ENCODE measurements around the gene OBSL1. TPM values are rescaled to one million over a fixed set of nuclear protein-coding genes. Genes with fewer than 3 reads are reported as not detected.

The OBSL1 gene
- polyA plus RNA-seq, 3 donors: 0.09 TPM; not detected in 2

DNA sequence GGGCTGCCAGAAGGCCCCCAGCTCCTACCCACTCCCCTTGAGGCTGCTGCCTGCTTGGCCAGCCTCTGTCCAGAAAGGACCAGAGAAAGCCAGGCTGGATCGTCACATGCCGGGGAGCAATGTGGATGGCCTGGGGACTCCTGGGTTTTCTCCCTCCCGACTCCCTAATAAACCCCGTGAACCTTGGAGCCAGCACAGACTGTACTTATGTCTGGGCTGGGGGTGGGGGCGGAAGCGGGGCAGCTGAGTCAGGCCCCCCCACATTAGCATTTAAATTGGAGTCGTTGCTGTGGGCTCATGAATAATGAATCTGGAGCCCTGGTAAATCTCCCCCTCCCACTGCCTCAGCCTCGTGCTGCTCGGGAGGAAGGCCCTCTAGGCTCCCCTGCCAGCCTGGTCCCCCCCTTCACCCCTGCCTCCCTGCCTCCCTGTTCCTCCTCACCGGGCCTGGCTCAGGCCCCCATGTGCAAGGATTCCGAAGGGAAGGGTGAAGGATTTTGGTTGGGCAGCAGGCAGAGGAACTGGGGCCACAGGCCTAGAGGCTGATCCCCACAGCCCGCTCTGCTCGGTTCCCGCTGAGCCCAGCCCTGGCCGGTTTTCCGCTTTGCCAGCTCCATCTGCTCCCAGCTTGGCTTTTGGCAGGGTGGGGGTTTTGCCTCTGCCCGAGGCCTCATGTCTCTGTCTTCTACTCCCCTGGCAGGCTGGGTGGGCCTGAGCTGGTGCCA lies 64.4 kb downstream of the OBSL1 start:
- TF ChIP-seq, protein P1, sequence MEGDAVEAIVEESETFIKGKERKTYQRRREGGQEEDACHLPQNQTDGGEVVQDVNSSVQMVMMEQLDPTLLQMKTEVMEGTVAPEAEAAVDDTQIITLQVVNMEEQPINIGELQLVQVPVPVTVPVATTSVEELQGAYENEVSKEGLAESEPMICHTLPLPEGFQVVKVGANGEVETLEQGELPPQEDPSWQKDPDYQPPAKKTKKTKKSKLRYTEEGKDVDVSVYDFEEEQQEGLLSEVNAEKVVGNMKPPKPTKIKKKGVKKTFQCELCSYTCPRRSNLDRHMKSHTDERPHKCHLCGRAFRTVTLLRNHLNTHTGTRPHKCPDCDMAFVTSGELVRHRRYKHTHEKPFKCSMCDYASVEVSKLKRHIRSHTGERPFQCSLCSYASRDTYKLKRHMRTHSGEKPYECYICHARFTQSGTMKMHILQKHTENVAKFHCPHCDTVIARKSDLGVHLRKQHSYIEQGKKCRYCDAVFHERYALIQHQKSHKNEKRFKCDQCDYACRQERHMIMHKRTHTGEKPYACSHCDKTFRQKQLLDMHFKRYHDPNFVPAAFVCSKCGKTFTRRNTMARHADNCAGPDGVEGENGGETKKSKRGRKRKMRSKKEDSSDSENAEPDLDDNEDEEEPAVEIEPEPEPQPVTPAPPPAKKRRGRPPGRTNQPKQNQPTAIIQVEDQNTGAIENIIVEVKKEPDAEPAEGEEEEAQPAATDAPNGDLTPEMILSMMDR (IDR thresholded peaks at IDR 0.05): no peak
- H3K36me3 Mint-ChIP-seq: peaks cover 53 to 55% of the 10 kb centered on the region in 2 donors
- intact Hi-C loops (cut with micrococcal nuclease): no loop called here

DNA sequence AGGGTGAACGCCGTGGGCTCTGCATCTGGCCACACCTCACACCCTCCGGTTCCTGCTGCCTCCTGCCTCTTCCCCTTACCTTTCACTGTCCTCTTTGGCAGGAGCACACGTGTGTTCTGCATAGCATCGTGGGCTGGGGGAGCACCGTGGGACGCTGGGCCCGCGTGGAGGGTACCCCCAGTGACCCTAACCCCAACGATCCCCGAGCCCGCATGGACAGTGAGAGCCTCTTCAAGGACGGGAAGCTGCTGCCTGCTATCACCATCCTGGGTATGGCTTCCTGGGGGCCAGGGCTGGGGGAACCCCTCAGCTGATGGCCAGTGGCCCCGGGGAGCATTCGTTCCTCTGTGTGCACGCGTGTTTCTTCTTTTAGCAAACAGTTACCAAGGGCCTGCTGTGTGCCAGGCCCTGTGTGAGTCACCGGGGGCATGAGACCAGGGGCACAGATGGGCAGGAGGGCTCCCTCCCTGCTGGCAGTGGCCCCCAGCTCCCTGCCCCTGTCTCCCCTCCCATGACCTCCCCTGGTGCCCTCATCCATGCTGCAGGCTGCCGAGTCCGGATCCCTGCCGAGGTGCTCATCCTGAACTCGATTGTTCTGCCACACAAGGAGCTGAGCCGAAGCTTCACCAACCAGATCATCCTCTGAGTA lies 65.1 kb downstream of the OBSL1 start:
- H3K36me3 Mint-ChIP-seq: peaks cover 56 to 62% of the 10 kb centered on the region in 2 donors
- no peak overlapping the region for H3K4me3 ChIP-seq (replicated peaks in 1 of 3; ENCODE audit: low read depth in 2 of 3, low read length in 3 of 3)
- no peak overlapping the region for H3K9ac ChIP-seq (ENCODE audit: insufficient read depth, low read length, poor library complexity, severe bottlenecking)
- H3K4me2 ChIP-seq (replicated peaks; ENCODE audit: extremely low read depth, low read length, poor library complexity, severe bottlenecking): no peak overlapping the region
- H3K4me3 Mint-ChIP-seq: no peak overlapping the region
- peaks cover 14% of the 10 kb centered on the region for H3K4me1 Mint-ChIP-seq
- H2AFZ ChIP-seq (ENCODE audit: insufficient read depth, low read depth, low read length, poor library complexity, severe bottlenecking): no peak overlapping the region
- H3K9me3 ChIP-seq (replicated peaks in 1 of 2; ENCODE audit: control insufficient read depth in 1 of 2, insufficient read depth in 1 of 2, low read length in 2 of 2): peaks cover 4 to 13% of the 10 kb centered on the region in 2 donors
- H4K20me1 ChIP-seq (ENCODE audit: insufficient read depth, low read length): peaks cover 6% of the 10 kb centered on the region
- intact Hi-C loops (cut with micrococcal nuclease): no loop called here
- 97% methylated on average over 23 of the region's 23 CpGs for WGBS (ENCODE audit: insufficient coverage)
- TF ChIP-seq, protein P1 (IDR thresholded peaks at IDR 0.05): no peak
- H3K4me1 ChIP-seq (ENCODE audit: control insufficient read depth in 1 of 2, insufficient read depth in 2 of 2, low read length in 2 of 2): no peaks in the 10 kb centered on the region
- no peak for DNase-seq
- peaks cover 44 to 63% of the 10 kb centered on the region in 2 donors for H3K36me3 ChIP-seq (replicated peaks in 1 of 2; ENCODE audit: control insufficient read depth in 1 of 2, insufficient read depth in 2 of 2, low read length in 2 of 2)
- peaks cover 24 to 33% (median 31%) of the 10 kb centered on the region in 3 donors for H3K27me3 Mint-ChIP-seq (ENCODE audit: low read depth in 3 of 3)
- peak overlapping the region in 1 of 7 donors; percentile 64 for H3K27ac Mint-ChIP-seq
- H3K27me3 ChIP-seq (ENCODE audit: control insufficient read depth in 2 of 2, insufficient read depth in 2 of 2, low read length in 2 of 2): peaks cover 12 to 28% of the 10 kb centered on the region in 2 donors
- no peaks in the 10 kb centered on the region for H3K79me2 ChIP-seq (ENCODE audit: insufficient read depth, low read length)
- H3K9me3 Mint-ChIP-seq: peaks cover 2 to 13% (median 10%) of the 10 kb centered on the region in 7 donors
- no peak overlapping the region for H3K27ac ChIP-seq (ENCODE audit: low read depth in 1 of 2, low read length in 2 of 2)

More for the DNA sequence above, 64.4 kb downstream of the OBSL1 start:
- 100% methylated on average over 8 of the region's 17 CpGs for WGBS (ENCODE audit: insufficient coverage)
- no peak for DNase-seq
- H3K36me3 ChIP-seq (replicated peaks in 1 of 2; ENCODE audit: control insufficient read depth in 1 of 2, insufficient read depth in 2 of 2, low read length in 2 of 2): peaks cover 41 to 56% of the 10 kb centered on the region in 2 donors
- H3K4me3 Mint-ChIP-seq: peak overlapping the region in 1 of 2 donors; percentile 48
- H3K4me2 ChIP-seq (replicated peaks; ENCODE audit: extremely low read depth, low read length, poor library complexity, severe bottlenecking): no peak overlapping the region
- no peak overlapping the region for H3K27ac ChIP-seq (ENCODE audit: low read depth in 1 of 2, low read length in 2 of 2)
- H3K27me3 Mint-ChIP-seq (ENCODE audit: low read depth in 3 of 3): peaks cover 26 to 40% (median 37%) of the 10 kb centered on the region in 3 donors
- no peak overlapping the region for H2AFZ ChIP-seq (ENCODE audit: insufficient read depth, low read depth, low read length, poor library complexity, severe bottlenecking)
- peaks cover 2 to 16% (median 12%) of the 10 kb centered on the region in 7 donors for H3K9me3 Mint-ChIP-seq
- peak overlapping the region in 1 of 7 donors; percentile 64 for H3K27ac Mint-ChIP-seq
- H3K27me3 ChIP-seq (ENCODE audit: control insufficient read depth in 2 of 2, insufficient read depth in 2 of 2, low read length in 2 of 2): peaks cover 16 to 34% of the 10 kb centered on the region in 2 donors
- no peak overlapping the region for H3K9ac ChIP-seq (ENCODE audit: insufficient read depth, low read length, poor library complexity, severe bottlenecking)
- peaks cover 14% of the 10 kb centered on the region for H3K4me1 Mint-ChIP-seq
- no peaks in the 10 kb centered on the region for H3K4me1 ChIP-seq (ENCODE audit: control insufficient read depth in 1 of 2, insufficient read depth in 2 of 2, low read length in 2 of 2)
- no peaks in the 10 kb centered on the region for H3K79me2 ChIP-seq (ENCODE audit: insufficient read depth, low read length)
- H4K20me1 ChIP-seq (ENCODE audit: insufficient read depth, low read length): peaks cover 6% of the 10 kb centered on the region
- no peak overlapping the region for H3K4me3 ChIP-seq (replicated peaks in 1 of 3; ENCODE audit: low read depth in 2 of 3, low read length in 3 of 3)
- H3K9me3 ChIP-seq (replicated peaks in 1 of 2; ENCODE audit: control insufficient read depth in 1 of 2, insufficient read depth in 1 of 2, low read length in 2 of 2): peaks cover 6 to 15% of the 10 kb centered on the region in 2 donors

All from CD14-positive monocyte (primary cell).